NCI-H187 (cell line): ENCODE results near the gene HRAS.

Source experiments
- DNase-seq, 2 experiments: peaks; one replicate each; lab custom pipeline; 2025; lab: John Stamatoyannopoulos, UW

The HRAS gene

GRCh38 chr11:553083-553987 is 18.0 kb upstream of the HRAS start:
- no peak for DNase-seq

GRCh38 chr11:551596-551995 is 16.2 kb upstream of the HRAS start:
- no peak for DNase-seq

- DNase-seq = no peak
These were observed 15.8 kb upstream of the HRAS start for GRCh38 chr11:551131-551530.

- DNase-seq = no peak
These were observed 15.3 kb upstream of the HRAS start for GRCh38 chr11:550746-551085.

DNA sequence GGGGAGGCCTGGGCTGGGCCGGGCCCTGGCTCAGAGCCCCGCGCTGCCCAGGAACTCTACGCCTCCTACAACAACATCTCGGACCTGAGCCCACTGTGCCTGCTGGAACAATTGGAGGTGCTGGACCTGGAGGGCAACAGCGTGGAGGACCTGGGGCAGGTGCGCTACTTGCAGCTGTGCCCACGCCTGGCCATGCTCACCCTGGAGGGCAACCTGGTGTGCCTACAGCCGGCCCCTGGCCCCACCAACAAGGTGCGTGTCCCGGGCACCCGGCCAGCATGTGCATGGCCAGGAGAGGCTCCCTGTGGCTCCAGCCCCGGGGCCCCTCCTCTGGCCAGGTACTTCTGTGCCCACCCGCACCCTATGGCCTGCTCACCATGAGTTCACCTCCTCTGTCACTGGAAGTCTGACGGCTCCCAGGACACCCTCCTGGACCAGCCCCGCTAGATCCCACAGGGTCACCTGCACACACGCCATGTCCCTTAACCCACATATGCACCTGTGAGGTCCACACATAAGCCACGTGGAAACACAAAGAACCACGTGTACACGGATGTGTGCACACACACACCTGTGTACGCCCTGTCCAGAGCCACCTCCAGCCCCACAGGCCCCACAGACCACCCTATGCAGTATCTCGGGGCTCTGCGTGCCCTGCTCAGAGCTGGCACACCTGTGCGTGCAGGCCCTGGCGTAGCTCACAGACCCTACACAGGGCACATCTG is 14.8 kb upstream of the HRAS start:
- DNase-seq = no peak

DNA sequence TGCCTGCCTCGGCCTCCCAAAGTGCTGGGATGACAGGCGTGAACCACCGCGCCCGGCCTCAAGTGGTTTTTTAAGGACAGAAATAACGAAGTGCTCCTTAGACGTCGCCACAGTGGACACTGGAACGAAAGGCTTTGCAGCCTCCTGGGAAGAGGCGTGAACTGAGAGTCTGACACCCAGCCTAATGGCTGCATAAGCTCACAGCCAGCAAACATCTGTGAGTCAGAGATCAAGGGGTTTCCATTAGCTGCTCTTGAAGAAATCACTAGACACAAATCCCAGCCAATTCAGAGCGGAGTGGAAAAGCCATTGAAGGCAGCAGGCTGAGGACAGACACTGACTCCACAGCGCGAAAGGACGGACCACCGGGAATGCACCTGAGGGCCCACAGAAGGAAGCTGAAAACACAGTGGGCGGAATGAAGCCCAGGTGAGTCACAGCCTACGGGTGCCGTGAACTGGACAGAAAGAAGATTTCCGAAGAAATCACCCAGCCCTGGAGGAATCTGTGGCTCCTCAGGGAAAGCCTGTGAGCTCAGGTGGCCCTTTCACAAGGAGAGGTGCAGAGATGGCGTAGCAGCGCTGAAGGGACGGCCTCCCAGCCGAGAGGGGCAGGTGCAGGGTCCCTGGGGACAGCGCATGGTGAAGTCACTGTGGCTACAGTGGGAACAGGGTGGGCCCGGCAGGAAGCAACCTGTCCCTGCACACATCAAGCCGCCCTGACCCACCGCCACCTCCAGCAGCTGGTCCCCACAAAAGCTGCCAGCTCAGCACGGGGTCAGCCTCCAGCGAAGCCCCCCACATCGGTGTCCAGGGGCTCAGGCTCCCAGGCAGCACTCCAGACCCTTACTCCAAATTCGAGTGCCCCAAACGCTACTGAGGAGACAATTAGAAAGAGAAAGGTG is 13.6 kb upstream of the HRAS start:
- no peak for DNase-seq

DNA sequence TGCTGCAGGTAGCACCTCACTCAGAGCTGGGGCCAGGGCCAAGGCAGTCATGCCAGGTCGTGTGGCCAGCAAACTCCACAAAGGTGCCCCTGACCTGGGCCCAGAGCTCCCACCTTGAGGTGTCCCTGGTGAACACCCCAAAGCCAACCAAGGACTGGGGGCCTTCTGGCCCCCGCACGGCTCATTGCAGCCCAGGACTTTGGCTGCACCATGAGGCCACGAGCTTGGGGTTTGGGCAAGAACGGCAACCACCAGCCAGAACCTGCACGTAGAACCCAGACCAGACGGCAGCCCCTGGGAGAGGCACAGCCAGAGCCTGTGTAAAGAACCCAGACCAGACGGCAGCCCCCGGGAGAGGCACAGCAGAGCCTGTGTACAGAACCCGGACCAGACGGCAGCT is 9.8 kb upstream of the HRAS start:
- DNase-seq = no peak

- DNase-seq = no peak
These were observed 9.4 kb upstream of the HRAS start for GRCh38 chr11:544817-545166.

DNA sequence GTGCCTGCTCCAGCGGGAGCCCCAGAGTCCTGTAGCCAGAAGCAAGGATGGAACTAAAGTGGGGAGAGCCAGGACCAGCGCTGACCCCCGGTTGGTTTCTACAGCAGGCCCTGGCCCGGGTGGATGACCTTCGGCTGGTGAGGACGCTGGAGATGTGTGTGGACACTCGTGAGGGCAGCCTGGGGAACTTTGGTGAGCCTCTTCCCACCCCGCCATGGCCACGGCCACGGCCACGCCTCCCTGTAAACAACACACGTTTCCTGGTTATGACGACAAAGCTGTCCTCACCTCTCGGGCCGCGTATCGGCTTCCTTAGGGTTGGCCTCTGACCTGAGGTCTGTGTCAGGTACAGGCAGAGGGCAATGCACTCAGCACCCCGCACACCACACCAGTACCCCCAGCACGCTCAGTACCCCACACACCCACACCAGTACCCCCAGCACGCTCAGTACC is 6.1 kb upstream of the HRAS start:
- DNase-seq = no peak

- no peak for DNase-seq
These were observed 5.4 kb upstream of the HRAS start for GRCh38 chr11:540583-541432.

- DNase-seq = no peak
These were observed 4.7 kb upstream of the HRAS start for GRCh38 chr11:539971-540481.

GRCh38 chr11:538431-539051 is 3.2 kb upstream of the HRAS start:
- DNase-seq = no peak

DNA sequence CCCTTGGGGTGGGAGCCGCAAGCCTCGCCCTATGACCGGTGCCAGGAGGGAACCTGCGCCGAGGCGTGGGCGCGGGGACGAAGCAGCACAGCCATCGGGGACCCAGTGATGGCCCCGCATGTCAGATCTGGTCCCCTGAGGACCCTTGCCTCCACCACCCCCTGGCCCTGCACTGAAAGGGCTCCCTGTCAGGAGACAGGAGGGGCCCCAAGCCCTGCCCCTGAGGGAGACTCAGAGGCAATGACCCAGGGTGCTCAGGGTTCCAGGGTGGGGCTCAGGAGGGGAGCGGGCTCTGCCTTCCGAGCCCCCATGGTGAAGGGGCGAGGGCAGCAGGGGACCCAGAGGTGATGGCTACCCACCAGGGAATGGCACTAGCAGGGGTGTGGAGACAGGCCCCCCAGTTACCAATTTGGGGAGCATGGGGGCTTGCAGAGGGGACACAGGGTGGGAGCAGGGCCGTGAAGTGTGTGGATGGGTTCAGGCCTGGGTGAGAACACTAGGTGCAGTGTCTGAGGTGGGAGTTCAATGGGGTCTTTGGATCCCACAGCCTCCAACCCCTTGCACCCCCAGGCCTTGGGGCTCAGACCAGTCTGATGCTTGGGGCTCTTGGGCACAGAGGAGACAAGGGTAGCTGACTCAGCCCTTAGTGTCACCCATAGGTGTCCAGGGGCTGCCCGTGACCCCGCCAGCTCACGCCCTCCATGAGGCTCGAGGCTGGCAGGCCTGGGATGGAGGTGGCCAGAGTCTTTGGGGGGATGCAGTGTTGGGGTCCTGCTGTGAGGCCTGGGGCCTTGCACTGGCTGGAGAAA is 2.5 kb upstream of the HRAS start:
- no peak for DNase-seq

GRCh38 chr11:536841-537621 is 1.7 kb upstream of the HRAS start, which contains the start of gene LRRC56:
TSS of gene LRRC56 (plus strand) at chr11:537527. CDS start at chr11:540685, 3,158 bp downstream.
- DNase-seq = peak; percentile 72 to 91

DNA sequence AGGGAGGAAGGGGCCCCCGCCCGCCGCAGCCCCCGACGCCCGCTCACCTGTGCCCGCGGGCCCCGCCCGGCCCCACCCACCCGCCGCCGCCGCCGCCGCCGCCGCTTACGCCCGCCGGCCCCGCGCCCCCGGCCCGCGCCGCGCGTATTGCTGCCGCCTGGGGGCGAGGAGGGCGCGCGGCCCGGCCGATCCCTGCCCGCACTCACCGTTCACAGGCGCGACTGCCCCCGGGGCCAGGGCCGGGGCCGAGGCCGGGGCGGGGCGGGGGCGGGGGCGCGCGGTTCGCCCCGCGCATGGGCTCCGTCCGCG is 212 bp downstream of the HRAS start:
- no peak for DNase-seq

DNA sequence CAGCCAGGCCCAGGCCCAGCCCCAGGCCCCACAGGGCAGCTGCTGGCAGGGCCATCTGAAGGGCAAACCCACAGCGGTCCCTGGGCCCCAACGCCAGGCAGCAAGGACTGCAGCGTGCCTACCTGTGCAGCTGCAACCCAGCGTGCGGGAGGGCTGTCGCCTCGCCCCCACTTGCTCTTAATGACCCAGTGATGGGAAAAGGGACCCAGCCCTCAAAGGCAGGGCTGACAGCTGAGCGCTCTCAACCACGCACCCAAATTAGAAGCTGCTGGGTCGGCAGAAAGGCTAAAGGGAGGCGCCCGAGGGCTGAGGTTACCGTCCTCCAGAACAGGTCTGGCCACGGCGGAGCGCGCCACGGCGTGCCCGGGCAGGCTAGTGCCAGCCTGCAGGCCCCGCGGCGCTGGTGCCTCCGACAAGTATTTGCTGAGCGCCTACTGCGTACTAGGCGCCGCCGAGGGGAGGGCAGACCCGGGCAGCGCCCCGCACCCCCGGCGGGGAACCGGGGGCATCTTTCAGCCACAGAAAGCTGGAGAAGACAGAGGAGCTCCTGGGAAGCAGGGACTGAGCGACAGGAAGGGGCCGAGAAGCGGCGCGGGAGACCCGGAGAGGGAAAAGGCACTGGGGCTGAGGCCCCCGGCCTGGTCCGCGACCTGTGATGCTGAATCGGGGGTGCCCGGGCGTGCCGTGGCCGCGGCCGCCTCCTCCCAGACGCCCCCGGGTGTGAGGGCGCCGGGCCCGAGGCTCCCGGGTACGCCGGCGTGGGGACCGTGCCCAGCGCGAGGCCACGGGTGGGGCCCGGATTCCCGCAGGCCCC is 773 bp downstream of the HRAS start:
- DNase-seq = no peak

GRCh38 chr11:533586-534395 is 1.6 kb downstream of the HRAS start:
- DNase-seq = no peak
